ENCODE results near the gene MEIOB.

MEIOB gene

GRCh38 chr16:1819611-1820010 lies 52.4 kb downstream of the MEIOB start:
- no peak for DNase-seq (ENCODE audit: extremely low read depth, low read depth)
- TF ChIP-seq, protein P1, sequence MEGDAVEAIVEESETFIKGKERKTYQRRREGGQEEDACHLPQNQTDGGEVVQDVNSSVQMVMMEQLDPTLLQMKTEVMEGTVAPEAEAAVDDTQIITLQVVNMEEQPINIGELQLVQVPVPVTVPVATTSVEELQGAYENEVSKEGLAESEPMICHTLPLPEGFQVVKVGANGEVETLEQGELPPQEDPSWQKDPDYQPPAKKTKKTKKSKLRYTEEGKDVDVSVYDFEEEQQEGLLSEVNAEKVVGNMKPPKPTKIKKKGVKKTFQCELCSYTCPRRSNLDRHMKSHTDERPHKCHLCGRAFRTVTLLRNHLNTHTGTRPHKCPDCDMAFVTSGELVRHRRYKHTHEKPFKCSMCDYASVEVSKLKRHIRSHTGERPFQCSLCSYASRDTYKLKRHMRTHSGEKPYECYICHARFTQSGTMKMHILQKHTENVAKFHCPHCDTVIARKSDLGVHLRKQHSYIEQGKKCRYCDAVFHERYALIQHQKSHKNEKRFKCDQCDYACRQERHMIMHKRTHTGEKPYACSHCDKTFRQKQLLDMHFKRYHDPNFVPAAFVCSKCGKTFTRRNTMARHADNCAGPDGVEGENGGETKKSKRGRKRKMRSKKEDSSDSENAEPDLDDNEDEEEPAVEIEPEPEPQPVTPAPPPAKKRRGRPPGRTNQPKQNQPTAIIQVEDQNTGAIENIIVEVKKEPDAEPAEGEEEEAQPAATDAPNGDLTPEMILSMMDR (IDR thresholded peaks at IDR 0.05; ENCODE audit: low read depth, low read length, missing control alignments), result no peak
- no peak overlapping the region for H3K4me3 ChIP-seq (replicated peaks; ENCODE audit: low read depth, low read length)

DNA sequence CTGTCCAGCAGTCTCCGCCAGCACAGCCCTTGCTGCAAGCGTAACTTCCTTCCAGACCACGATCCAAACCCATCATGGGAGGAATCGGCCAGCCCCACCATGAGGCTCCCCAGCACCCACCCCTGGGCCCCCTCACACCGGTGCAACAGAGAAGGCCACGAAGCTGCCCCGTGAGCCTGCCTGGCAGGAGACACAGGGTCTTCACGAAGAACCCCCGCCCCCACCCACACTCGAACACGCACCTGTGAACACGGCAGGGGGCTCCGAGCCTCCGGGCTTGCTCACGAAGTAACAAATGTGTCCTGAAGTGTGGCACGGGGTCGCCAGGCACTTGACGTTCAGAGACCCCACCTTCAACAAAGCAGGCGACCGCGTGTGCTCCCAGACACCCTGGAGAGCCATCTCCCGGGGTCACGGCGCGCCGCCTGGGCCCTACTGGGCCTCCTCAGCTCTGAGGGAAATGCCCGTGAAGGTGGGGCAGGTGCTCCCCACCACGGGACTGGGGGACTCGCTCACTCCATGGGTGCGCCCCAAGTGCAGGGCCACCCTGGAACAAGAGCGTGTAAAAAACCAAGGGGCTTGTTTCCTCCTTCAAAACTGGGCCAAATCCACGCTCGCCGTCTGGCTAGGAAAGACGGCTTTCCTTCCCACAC lies 53.0 kb downstream of the MEIOB start:
- TF ChIP-seq, protein P1 (IDR thresholded peaks at IDR 0.05; ENCODE audit: low read depth, low read length, missing control alignments), result no peak
- DNase-seq (ENCODE audit: extremely low read depth, low read depth), result no peak

GRCh38 chr16:1818204-1818872 lies 53.6 kb downstream of the MEIOB start:
- TF ChIP-seq, protein P1 (IDR thresholded peaks at IDR 0.05; ENCODE audit: low read depth, low read length, missing control alignments), result no peak
- H3K4me3 ChIP-seq (replicated peaks; ENCODE audit: low read depth, low read length), result no peak overlapping the region
- DNase-seq (ENCODE audit: extremely low read depth, low read depth), result no peak

More for the DNA sequence above, 53.0 kb downstream of the MEIOB start:
- H3K4me3 ChIP-seq (replicated peaks; ENCODE audit: low read depth, low read length), result no peak overlapping the region

DNA sequence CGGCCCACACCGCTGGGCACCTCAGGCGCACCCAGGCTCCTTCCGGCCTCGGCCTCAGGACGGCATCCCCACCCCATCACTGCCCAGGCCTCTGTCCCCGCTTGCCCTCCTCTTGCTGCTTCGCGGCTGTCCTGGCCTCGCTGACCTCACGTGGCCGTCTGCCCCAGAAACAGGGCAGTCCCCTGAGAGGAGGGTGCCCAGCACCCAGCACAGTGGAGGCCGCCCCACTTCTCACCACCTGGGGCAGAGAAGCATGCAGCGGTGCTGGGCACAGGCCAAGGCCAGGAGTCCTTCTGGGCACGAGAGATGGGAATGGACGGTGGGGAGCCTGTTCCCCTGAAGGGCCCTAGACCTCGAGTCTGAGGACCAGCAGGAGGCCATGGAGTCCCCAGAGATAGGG lies 54.2 kb downstream of the MEIOB start:
- TF ChIP-seq, protein P1 (IDR thresholded peaks at IDR 0.05; ENCODE audit: low read depth, low read length, missing control alignments), result no peak
- no peak for DNase-seq (ENCODE audit: extremely low read depth, low read depth)
- H3K4me3 ChIP-seq (replicated peaks; ENCODE audit: low read depth, low read length), result no peak overlapping the region

DNA sequence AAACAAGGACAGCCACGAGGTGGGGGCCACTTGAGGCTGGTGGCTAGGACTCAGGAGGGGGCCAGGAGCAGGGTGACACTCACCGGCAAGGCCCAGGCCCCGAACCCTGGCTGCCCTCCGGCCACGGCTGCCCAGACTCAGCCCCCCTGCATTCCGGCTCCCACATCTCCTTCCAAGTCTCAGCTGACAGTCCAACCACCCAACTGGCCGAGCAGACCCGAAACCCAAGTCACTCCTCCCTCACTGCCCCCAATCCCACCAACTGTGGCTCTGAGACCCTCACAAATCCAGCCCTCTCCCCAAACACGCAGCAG lies 54.7 kb downstream of the MEIOB start:
- no peak for DNase-seq (ENCODE audit: extremely low read depth, low read depth)
- TF ChIP-seq, protein P1 (IDR thresholded peaks at IDR 0.05; ENCODE audit: low read depth, low read length, missing control alignments), result no peak
- no peak overlapping the region for H3K4me3 ChIP-seq (replicated peaks; ENCODE audit: low read depth, low read length)

GRCh38 chr16:1816396-1817275 lies 55.3 kb downstream of the MEIOB start:
- TF ChIP-seq, protein P1 (IDR thresholded peaks at IDR 0.05; ENCODE audit: low read depth, low read length, missing control alignments), result no peak
- no peak for DNase-seq (ENCODE audit: extremely low read depth, low read depth)
- no peak overlapping the region for H3K4me3 ChIP-seq (replicated peaks; ENCODE audit: low read depth, low read length)
